NCI-H2107 treated with DMSO at 0.1 percent for 48 hours (cell line): ENCODE measurements around the gene TRAF4.
"Not testable (repeated sequence)": the region's sequence is repeated elsewhere in the genome, so short reads cannot be mapped to it uniquely, and the experiment has no call there.

Experiments used
- DNase-seq: peaks from one replicate; lab custom pipeline; 2025; ENCODE audit not compliant: unreplicated experiment; lab: John Stamatoyannopoulos, UW

Gene TRAF4

GRCh38 chr17:28765038-28765437 lies 21.2 kb downstream of the TRAF4 start:
- no peak for DNase-seq

- DNase-seq = no peak
These were observed 29.9 kb downstream of the TRAF4 start for GRCh38 chr17:28773736-28774135.

GRCh38 chr17:28774206-28774605 lies 30.4 kb downstream of the TRAF4 start:
- DNase-seq = peak; percentile 72

GRCh38 chr17:28777178-28777577 lies 33.4 kb downstream of the TRAF4 start:
- no peak for DNase-seq

GRCh38 chr17:28779601-28780000 lies 35.8 kb downstream of the TRAF4 start:
- not testable (repeated sequence) for DNase-seq

GRCh38 chr17:28783161-28783560 lies 39.4 kb downstream of the TRAF4 start:
- no peak for DNase-seq

GRCh38 chr17:28788100-28788499 lies 44.3 kb downstream of the TRAF4 start:
- no peak for DNase-seq

GRCh38 chr17:28792877-28793661 lies 49.3 kb downstream of the TRAF4 start:
- peak; percentile 83 for DNase-seq

- DNase-seq = not testable (repeated sequence)
These were observed 51.1 kb downstream of the TRAF4 start for GRCh38 chr17:28794846-28795441.

- no peak for DNase-seq
These were observed 52.3 kb downstream of the TRAF4 start for GRCh38 chr17:28796062-28796461.
